LHCN-M2 (cell line): Measurements from ENCODE around the gene GLIPR2. TPM values are rescaled to one million over a fixed set of nuclear protein-coding genes. Genes with fewer than 3 reads are reported as not detected.
"Not testable (repeated sequence)": the region's sequence is repeated elsewhere in the genome, so short reads cannot be mapped to it uniquely, and the experiment has no call there.

Experiments
- DNase-seq: peaks from one replicate; pipeline ENCODE4 v3.0.0-alpha.2; 2012; ENCODE audit warnings: low read depth
- total RNA-seq: library from RNA; depleted of rRNA; stranded (reverse); fragments of >200 nt; gene quantifications from 2 replicates; pipeline ENCODE4 v1.2.3, GENCODE V29; 2014

Gene GLIPR2
- total RNA-seq, 1 experiment from 2014 or later: 29.6 TPM

- DNase-seq: no peak
Measured at GRCh38 chr9:36143245-36143641, 6.7 kb downstream of the GLIPR2 start.

- no peak for DNase-seq
Measured at GRCh38 chr9:36144309-36145232, 8.0 kb downstream of the GLIPR2 start.

GRCh38 chr9:36145970-36146369 is 9.4 kb downstream of the GLIPR2 start:
- DNase-seq: no peak

- DNase-seq: no peak
Measured at GRCh38 chr9:36146651-36147050, 10.1 kb downstream of the GLIPR2 start.

- no peak for DNase-seq
Measured at GRCh38 chr9:36147441-36148175, 11.1 kb downstream of the GLIPR2 start.

- peak; percentile 99 for DNase-seq
Measured at GRCh38 chr9:36148311-36149051, 11.9 kb downstream of the GLIPR2 start.

GRCh38 chr9:36149197-36149596 is 12.7 kb downstream of the GLIPR2 start:
- DNase-seq: peak; percentile 70

- DNase-seq: peak; percentile 37
Measured at GRCh38 chr9:36150574-36151315, 14.2 kb downstream of the GLIPR2 start.

GRCh38 chr9:36151316-36152210 is 15.0 kb downstream of the GLIPR2 start:
- peak; percentile 66 for DNase-seq

- DNase-seq: no peak
Measured at GRCh38 chr9:36152741-36153438, 16.4 kb downstream of the GLIPR2 start.

GRCh38 chr9:36153746-36154145 is 17.2 kb downstream of the GLIPR2 start:
- DNase-seq: no peak

GRCh38 chr9:36154331-36154952 is 17.9 kb downstream of the GLIPR2 start:
- DNase-seq: peak; percentile 59

GRCh38 chr9:36156116-36156515 is 19.6 kb downstream of the GLIPR2 start:
- no peak for DNase-seq

GRCh38 chr9:36158122-36158521 is 21.6 kb downstream of the GLIPR2 start:
- peak; percentile 62 for DNase-seq

- DNase-seq: no peak
Measured at GRCh38 chr9:36158917-36159316, 22.4 kb downstream of the GLIPR2 start.

- DNase-seq: not testable (repeated sequence)
Measured at GRCh38 chr9:36159509-36159908, 23.0 kb downstream of the GLIPR2 start.

GRCh38 chr9:36160126-36160525 is 23.6 kb downstream of the GLIPR2 start:
- DNase-seq: not testable (repeated sequence)

- peak; percentile 59 for DNase-seq
Measured at GRCh38 chr9:36161187-36161586, 24.7 kb downstream of the GLIPR2 start.

- DNase-seq: no peak
Measured at GRCh38 chr9:36162211-36162738, 25.7 kb downstream of the GLIPR2 start.
